Pulmonary artery endothelial cell (primary cell): Measurements from ENCODE around the gene KIRREL3. TPM values are rescaled to one million over a fixed set of nuclear protein-coding genes. Genes with fewer than 3 reads are reported as not detected.

Source experiments
- DNase-seq: peaks from one replicate; pipeline ENCODE4 v3.0.0-alpha.2; 2011; ENCODE audit warnings: low read depth, low spot score
- total RNA-seq: library from RNA; depleted of rRNA; stranded (reverse); fragments of >200 nt; gene quantifications from 2 replicates; pipeline ENCODE4 v1.2.3, GENCODE V29; 2014

KIRREL3 gene
- total RNA-seq, 1 donor from 2014 or later, result not detected

GRCh38 chr11:126997196-126997595 lies 3.4 kb downstream of the KIRREL3 start:
- DNase-seq, result no peak

- DNase-seq, result no peak
Observed at GRCh38 chr11:126996036-126996804, 4.3 kb downstream of the KIRREL3 start.

- no peak for DNase-seq
Observed at GRCh38 chr11:126993599-126993998, 7.0 kb downstream of the KIRREL3 start.

GRCh38 chr11:126992804-126993111 lies 7.8 kb downstream of the KIRREL3 start:
- DNase-seq, result no peak

- DNase-seq, result no peak
Observed at GRCh38 chr11:126992065-126992803, 8.3 kb downstream of the KIRREL3 start.

- DNase-seq, result no peak
Observed at GRCh38 chr11:126991596-126991995, 9.0 kb downstream of the KIRREL3 start.

- no peak for DNase-seq
Observed at GRCh38 chr11:126990716-126991480, 9.7 kb downstream of the KIRREL3 start.

GRCh38 chr11:126989942-126990715 lies 10.4 kb downstream of the KIRREL3 start:
- DNase-seq, result peak; percentile 13

- DNase-seq, result no peak
Observed at GRCh38 chr11:126988655-126989054, 11.9 kb downstream of the KIRREL3 start.

GRCh38 chr11:126981635-126982034 lies 18.9 kb downstream of the KIRREL3 start:
- no peak for DNase-seq

GRCh38 chr11:126978911-126979310 lies 21.7 kb downstream of the KIRREL3 start:
- DNase-seq, result no peak

GRCh38 chr11:126978165-126978564 lies 22.4 kb downstream of the KIRREL3 start:
- no peak for DNase-seq

GRCh38 chr11:126973051-126973450 lies 27.5 kb downstream of the KIRREL3 start:
- no peak for DNase-seq

- DNase-seq, result no peak
Observed at GRCh38 chr11:126971305-126971704, 29.3 kb downstream of the KIRREL3 start.

- no peak for DNase-seq
Observed at GRCh38 chr11:126969865-126970479, 30.6 kb downstream of the KIRREL3 start.

- no peak for DNase-seq
Observed at GRCh38 chr11:126968915-126969314, 31.7 kb downstream of the KIRREL3 start.

GRCh38 chr11:126965331-126965730 lies 35.2 kb downstream of the KIRREL3 start:
- DNase-seq, result no peak

GRCh38 chr11:126963603-126964363 lies 36.8 kb downstream of the KIRREL3 start:
- DNase-seq, result no peak

GRCh38 chr11:126963115-126963514 lies 37.5 kb downstream of the KIRREL3 start:
- no peak for DNase-seq

- DNase-seq, result no peak
Observed at GRCh38 chr11:126959700-126960099, 40.9 kb downstream of the KIRREL3 start.
